CD4-positive, alpha-beta T cell treated with Interferon alpha-2 for 1 hour (primary cell): ENCODE results near the gene LIN28B.

Source experiments
- DNase-seq, 2 donors: peaks; one replicate each; pipeline ENCODE4 v3.0.0-alpha.2; 2020 to 2022

Gene LIN28B

GRCh38 chr6:105116150-105116549 is 159.2 kb downstream of the LIN28B start:
- DNase-seq, result no peak

GRCh38 chr6:105120570-105120969 is 163.7 kb downstream of the LIN28B start:
- DNase-seq, result no peak

- no peak for DNase-seq
Measured at GRCh38 chr6:105121981-105122380, 165.1 kb downstream of the LIN28B start.

- no peak for DNase-seq
Measured at GRCh38 chr6:105122717-105123116, 165.8 kb downstream of the LIN28B start.
